Tibial artery (tissue), 4 donors: ENCODE results near the gene COL28A1.

Experiments
- DNase-seq, 2 donors: peaks; one replicate each; pipeline ENCODE4 v3.0.0-alpha.2; 2019
- H3K27ac ChIP-seq, 2 donors: fragments of 200-600 bp; sonication (generic) in 1 of 2; 1 replicate in 1 of 2; 2 replicates in 1 of 2; pipeline ENCODE4 v1.5.1; 2018 to 2019; ENCODE audit warnings: mild to moderate bottlenecking in 1 of 2
- H3K27me3 ChIP-seq, 2 donors: fragments of 200-600 bp; sonication (generic) in 1 of 2; one replicate each; pipeline versions ENCODE4 v1.5.1 to v1.6.0; 2016 to 2019
- H3K36me3 ChIP-seq, 3 donors: fragments of 200-600 bp; sonication (generic) in 2 of 3; one replicate each; pipeline ENCODE4 v1.5.1; 2016 to 2019; ENCODE audit warnings: mild to moderate bottlenecking in 2 of 3
- H3K4me1 ChIP-seq, 4 donors: fragments of 200-600 bp; sonication (generic) in 2 of 4; 1 replicate in 3 of 4; 2 replicates in 1 of 4; pipeline ENCODE4 v1.5.1; 2016 to 2019
- H3K4me3 ChIP-seq, 2 donors: fragments of 200-600 bp; sonication (generic) in 1 of 2; 1 replicate in 1 of 2; 2 replicates in 1 of 2; pipeline ENCODE4 v1.5.1; 2018 to 2019; ENCODE audit warnings: mild to moderate bottlenecking in 2 of 2
- H3K9me3 ChIP-seq, 3 donors: fragments of 200-600 bp; sonication (generic) in 1 of 3; one replicate each; pipeline ENCODE4 v1.5.1; 2016 to 2019
- CTCF ChIP-seq, 2 experiments: fragments of 200-600 bp in 1 of 2; fragments of 450-650 bp in 1 of 2; IDR thresholded peaks; one replicate each; pipeline ENCODE4 v1.5.1; 2017 to 2019; ENCODE audit warnings: antibody characterized with exemption in 2 of 2, mild to moderate bottlenecking in 1 of 2, moderate library complexity in 1 of 2
- intact Hi-C: fragments of 100-400 bp; cut with DNase I; formaldehyde crosslinking; loops from one replicate; pipeline ENCODE4 v1.15.0; 2023; ENCODE audit warnings: low total_unique reads

COL28A1 gene

GRCh38 chr7:7495171-7495570 is 40.5 kb downstream of the COL28A1 start:
- no peak overlapping the region for H3K4me3 ChIP-seq
- no peak for DNase-seq
- no peak overlapping the region for H3K27ac ChIP-seq
- no peaks in the 10 kb centered on the region for H3K27me3 ChIP-seq
- no peaks in the 10 kb centered on the region for H3K9me3 ChIP-seq
- H3K36me3 ChIP-seq, result no peaks in the 10 kb centered on the region
- H3K4me1 ChIP-seq, result no peaks in the 10 kb centered on the region
- intact Hi-C loops, result no loop called here
- TF ChIP-seq CTCF (IDR thresholded peaks at IDR 0.05), result no peak

GRCh38 chr7:7491044-7491443 is 44.6 kb downstream of the COL28A1 start:
- peaks cover 0 to 4% (median 0%) of the 10 kb centered on the region in 3 donors for H3K36me3 ChIP-seq
- TF ChIP-seq CTCF (IDR thresholded peaks at IDR 0.05), result no peak
- no peak overlapping the region for H3K4me3 ChIP-seq
- H3K9me3 ChIP-seq, result peaks cover 0 to 6% (median 6%) of the 10 kb centered on the region in 3 donors
- intact Hi-C loops, result no loop called here
- no peak overlapping the region for H3K27ac ChIP-seq
- no peaks in the 10 kb centered on the region for H3K4me1 ChIP-seq
- DNase-seq, result no peak
- H3K27me3 ChIP-seq, result no peaks in the 10 kb centered on the region

- intact Hi-C loops, result no loop called here
- DNase-seq, result no peak
- Histone ChIP-seq H3K9me3 (peaks cover 0 to 6% (median 6%) of the 10 kb centered on the region in 3 donors), H3K4me3 (no peak overlapping the region), H3K27me3 (no peaks in the 10 kb centered on the region), H3K36me3 (peaks cover 0 to 4% (median 0%) of the 10 kb centered on the region in 3 donors), H3K27ac (no peak overlapping the region), H3K4me1 (no peaks in the 10 kb centered on the region)
- TF ChIP-seq CTCF (IDR thresholded peaks at IDR 0.05), result no peak
These were observed 45.7 kb downstream of the COL28A1 start for GRCh38 chr7:7490003-7490402.

GRCh38 chr7:7489546-7489945 is 46.1 kb downstream of the COL28A1 start:
- no peak overlapping the region for H3K27ac ChIP-seq
- H3K4me1 ChIP-seq, result no peaks in the 10 kb centered on the region

GRCh38 chr7:7486362-7486761 is 49.3 kb downstream of the COL28A1 start:
- TF ChIP-seq CTCF (IDR thresholded peaks at IDR 0.05), result no peak
- DNase-seq, result no peak
- peaks cover 0 to 10% (median 6%) of the 10 kb centered on the region in 3 donors for H3K9me3 ChIP-seq
- no peak overlapping the region for H3K27ac ChIP-seq
- no peak overlapping the region for H3K4me3 ChIP-seq
- H3K36me3 ChIP-seq, result peaks cover 0 to 4% (median 0%) of the 10 kb centered on the region in 3 donors
- intact Hi-C loops, result no loop called here
- H3K4me1 ChIP-seq, result no peaks in the 10 kb centered on the region
- H3K27me3 ChIP-seq, result no peaks in the 10 kb centered on the region

More at GRCh38 chr7:7489546-7489945, 46.1 kb downstream of the COL28A1 start:
- Histone ChIP-seq H3K4me3 (no peak overlapping the region), H3K36me3 (peaks cover 0 to 4% (median 0%) of the 10 kb centered on the region in 3 donors), H3K27me3 (no peaks in the 10 kb centered on the region), H3K9me3 (peaks cover 0 to 6% (median 6%) of the 10 kb centered on the region in 3 donors)
- intact Hi-C loops, result no loop called here
- DNase-seq, result no peak
- no peak for TF ChIP-seq CTCF (IDR thresholded peaks at IDR 0.05)

- intact Hi-C loops, result no loop called here
- Histone ChIP-seq H3K27ac (no peak overlapping the region), H3K9me3 (peaks cover 0 to 10% (median 6%) of the 10 kb centered on the region in 3 donors), H3K27me3 (no peaks in the 10 kb centered on the region), H3K4me3 (no peak overlapping the region), H3K36me3 (peaks cover 0 to 4% (median 0%) of the 10 kb centered on the region in 3 donors), H3K4me1 (no peaks in the 10 kb centered on the region)
- DNase-seq, result no peak
- no peak for TF ChIP-seq CTCF (IDR thresholded peaks at IDR 0.05)
These were observed 51.6 kb downstream of the COL28A1 start for GRCh38 chr7:7484072-7484471.
